Sciatic nerve (tissue), 2 donors: ENCODE measurements around the gene WWC1. TPM values are rescaled to one million over a fixed set of nuclear protein-coding genes. Genes with fewer than 3 reads are reported as not detected.
A peak's percentile ranks its signal among the peaks of the same experiment; 100 is the strongest.
"Not testable (repeated sequence)": the region's sequence is repeated elsewhere in the genome, so short reads cannot be mapped to it uniquely, and the experiment has no call there.

Source experiments
- ATAC-seq: fragments of 200-7000 bp; cut with Tn5 transposase; one replicate; pipeline ENCODE4 v1.9.1; 2020; ENCODE audit warnings: mild to moderate bottlenecking, moderate library complexity
- DNase-seq: peaks from one replicate; pipeline ENCODE4 v3.0.0-alpha.2; 2020; ENCODE audit warnings: low spot score
- intact Hi-C: fragments of 100-400 bp; cut with DNase I; formaldehyde crosslinking; loops from one replicate; pipeline ENCODE4 v1.14.2; 2022
- total RNA-seq: library from RNA; stranded (reverse); fragmentation: NEBNext Ultra II Directional; extraction: Animal tissue kit (Norgen Biotek cat#: 25700); gene quantifications from one replicate; pipeline ENCODE4 v1.2.1, GENCODE V29; 2021
- donor health status: DM: no; HTN: no; CAD: no.
- donor health status: DM: no; HTN: no; CAD: no.

The WWC1 gene
- total RNA-seq, 1 donor from 2014 or later: 2.1 TPM

- DNase-seq (no peak), ATAC-seq (no peak)
- intact Hi-C loops: no loop called here
Measured at GRCh38 chr5:168303393-168304025, 12.1 kb downstream of the WWC1 start.

- DNase-seq: no peak
- ATAC-seq: no peak
- intact Hi-C loops: no loop called here
Measured at GRCh38 chr5:168304349-168304748, 12.9 kb downstream of the WWC1 start.

- intact Hi-C loops: no loop called here
- ATAC-seq (no peak), DNase-seq (no peak)
Measured at GRCh38 chr5:168305281-168305680, 13.8 kb downstream of the WWC1 start.

- DNase-seq: no peak
- no peak for ATAC-seq
- intact Hi-C loops: no loop called here
Measured at GRCh38 chr5:168307022-168307421, 15.6 kb downstream of the WWC1 start.

DNA sequence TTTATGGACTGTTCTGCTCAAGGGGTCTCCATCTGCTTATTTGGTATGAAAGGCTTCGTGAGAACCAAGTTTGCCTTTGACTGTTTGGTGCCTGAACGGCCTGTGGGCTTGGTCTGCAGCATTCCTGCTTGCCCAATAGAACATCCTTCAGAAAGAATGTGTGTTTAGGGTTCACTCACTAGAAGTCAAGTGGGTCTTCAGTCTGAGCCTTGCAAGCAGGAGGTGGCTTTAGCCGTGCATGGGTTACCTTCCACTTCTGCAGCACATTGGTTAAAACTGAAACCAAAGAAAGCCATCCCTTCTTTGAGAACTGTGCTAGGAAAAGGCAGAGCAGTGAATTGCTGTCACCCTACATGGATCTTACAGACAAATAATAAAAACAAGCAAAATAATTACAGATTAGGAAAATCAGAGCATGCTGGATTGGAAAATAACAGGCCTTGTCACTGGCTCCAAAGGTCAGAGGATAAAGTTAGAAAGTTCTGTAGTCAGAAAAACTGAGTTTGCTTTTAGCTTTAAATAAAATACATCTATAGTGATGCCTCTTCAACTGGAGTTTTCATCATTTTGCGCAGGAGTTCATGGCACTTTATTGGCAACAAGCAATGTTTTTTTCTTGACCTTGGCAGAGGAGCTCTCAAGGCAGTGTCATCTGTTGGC, 16.6 kb downstream of the WWC1 start:
- DNase-seq (no peak), ATAC-seq (no peak)
- intact Hi-C loops: no loop called here

GRCh38 chr5:168308976-168309598, 17.6 kb downstream of the WWC1 start:
- intact Hi-C loops: no loop called here
- ATAC-seq (no peak), DNase-seq (no peak)

DNA sequence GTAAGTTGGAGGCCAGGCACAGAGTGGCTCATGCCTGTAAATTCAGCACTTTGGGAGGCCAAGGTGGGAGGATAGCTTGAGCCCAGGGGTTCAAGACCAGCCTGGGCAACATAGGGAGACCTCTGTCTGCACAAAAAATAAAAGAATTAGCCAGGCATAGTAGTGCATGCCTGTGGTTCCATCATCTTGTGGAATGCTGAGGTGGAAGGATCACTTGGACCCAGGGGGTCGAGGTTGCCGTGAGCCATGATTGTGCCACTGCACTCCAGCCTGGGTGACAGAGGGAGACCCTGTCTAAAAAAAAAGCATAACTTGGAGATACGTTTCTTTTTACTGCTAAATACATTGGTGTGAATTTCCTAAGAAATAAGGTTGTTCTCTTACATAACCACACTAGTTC, 19.1 kb downstream of the WWC1 start:
- DNase-seq, ATAC-seq, intact Hi-C loops: not testable (repeated sequence)

GRCh38 chr5:168311061-168311566, 19.7 kb downstream of the WWC1 start:
- ATAC-seq (no peak), DNase-seq (no peak)
- intact Hi-C loops: no loop called here

DNA sequence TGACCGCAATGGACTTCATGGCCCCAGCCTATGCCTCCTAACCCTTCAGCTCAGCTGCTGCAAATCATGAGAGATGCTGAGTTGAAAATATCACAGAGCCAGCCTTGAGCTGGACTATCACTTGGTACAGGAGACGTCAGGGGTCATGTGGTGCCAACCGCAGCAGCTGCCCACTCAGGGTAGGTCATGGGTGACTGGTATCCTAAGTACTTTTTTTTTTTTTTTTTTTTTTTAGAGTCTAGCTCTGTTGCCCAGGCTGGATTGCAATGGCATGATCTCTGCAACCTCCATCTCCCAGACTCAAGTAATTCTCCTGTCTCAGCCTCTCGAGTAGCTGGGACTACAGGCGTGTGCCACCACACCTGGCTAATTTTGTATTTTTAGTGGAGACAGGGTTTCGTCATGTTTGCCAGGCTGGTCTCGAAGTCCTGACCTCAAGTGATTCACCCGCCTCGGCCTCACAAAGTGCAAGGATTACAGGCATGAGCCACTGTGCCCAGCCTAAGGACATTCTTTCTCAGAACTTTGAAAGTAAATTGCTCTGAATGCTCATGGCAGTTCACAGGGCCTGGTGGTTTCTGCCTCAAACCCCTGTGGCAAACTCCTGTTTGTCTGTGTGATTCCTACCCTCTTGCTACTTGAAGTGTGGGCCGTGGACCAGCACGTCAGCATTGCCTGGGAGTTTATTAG, 21.3 kb downstream of the WWC1 start:
- DNase-seq (no peak), ATAC-seq (no peak)
- intact Hi-C loops: no loop called here

DNA sequence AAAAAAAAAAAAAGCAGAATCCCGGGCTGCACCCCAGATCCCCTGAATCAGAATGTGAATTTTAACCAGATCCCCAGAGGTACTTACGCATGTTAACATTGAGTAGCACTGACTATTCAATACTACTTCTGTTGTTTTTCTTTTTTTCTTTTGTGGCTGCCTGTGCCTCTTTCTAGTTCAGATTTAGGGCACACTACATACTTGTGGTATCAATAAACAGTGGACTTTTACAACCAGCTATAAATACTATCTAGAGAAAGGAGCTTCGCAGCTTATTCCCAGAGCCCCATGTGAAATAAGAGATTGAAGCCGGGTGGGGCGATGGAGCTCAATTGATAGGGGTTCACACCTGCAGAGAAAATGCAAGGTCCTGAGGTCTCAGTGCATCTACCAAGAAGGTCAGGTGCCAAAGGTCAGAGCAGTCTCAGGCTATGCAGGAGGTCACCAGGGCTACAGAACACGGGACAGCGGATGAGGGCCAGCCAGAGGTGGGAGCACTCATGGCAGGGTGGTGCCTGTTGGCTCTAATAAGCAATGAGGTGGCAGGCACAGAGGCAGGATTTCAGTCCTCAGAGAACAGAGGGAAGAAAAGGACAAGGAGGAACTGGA, 22.3 kb downstream of the WWC1 start:
- DNase-seq (no peak), ATAC-seq (no peak)
- intact Hi-C loops: no loop called here

- ATAC-seq (peak; percentile 26), DNase-seq (no peak)
- intact Hi-C loops: no loop called here
Measured at GRCh38 chr5:168314735-168315411, 23.4 kb downstream of the WWC1 start.

- ATAC-seq: no peak
- intact Hi-C loops: no loop called here
- DNase-seq: no peak
Measured at GRCh38 chr5:168315416-168316138, 24.1 kb downstream of the WWC1 start.

- intact Hi-C loops: no loop called here
- ATAC-seq (no peak), DNase-seq (no peak)
Measured at GRCh38 chr5:168316139-168316578, 24.7 kb downstream of the WWC1 start.

DNA sequence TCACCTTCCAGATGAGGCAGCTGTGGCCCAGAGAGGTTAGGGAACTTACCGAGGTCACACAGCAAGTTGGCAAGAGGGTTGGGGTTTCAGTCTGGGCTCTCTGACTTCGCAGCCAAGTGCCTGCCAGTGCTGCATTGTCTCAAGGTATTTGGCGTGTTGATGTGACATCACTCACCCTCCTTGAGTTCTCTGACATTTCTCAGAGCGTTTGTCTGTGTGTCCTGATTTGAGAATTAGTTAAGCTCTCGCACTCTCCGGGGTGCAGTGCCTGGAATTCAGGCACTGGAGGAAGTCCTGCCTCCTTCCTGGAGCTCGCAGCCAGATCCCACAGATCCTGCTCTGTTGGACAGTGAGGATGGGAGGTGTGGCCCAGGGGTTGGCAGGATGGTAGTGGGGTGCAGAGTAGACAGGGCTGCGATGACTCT, 25.7 kb downstream of the WWC1 start:
- DNase-seq (no peak), ATAC-seq (no peak)
- intact Hi-C loops: no loop called here

DNA sequence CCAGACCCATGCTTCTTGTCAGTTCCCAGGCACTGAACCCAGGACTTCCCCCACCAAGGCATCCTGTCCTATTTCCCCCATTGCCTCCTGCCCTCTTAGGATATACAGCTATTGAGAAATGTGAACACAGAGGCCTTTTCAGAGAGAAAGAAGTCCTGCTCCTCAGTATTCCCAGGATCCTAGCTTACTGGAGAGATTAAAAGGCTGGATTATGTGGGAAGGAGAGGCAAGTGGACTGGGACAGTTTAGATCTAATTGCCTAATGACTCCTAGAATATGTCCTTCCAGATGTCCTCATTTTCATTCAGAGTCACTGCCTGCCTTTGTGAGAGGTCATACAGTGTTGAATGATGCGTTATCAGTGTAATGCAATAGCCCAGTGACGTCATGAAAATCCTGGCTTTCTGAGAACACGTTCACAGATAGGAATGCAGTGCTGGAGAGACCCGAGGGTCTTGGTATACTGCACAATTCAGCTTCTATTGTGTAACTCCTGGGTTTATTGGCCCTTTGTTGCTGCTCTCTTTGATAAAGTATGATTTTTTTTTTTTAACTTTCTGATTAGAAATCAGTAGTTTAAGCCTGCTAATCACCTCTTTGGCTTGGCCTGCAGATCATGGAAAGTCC, 26.2 kb downstream of the WWC1 start:
- ATAC-seq (no peak), DNase-seq (no peak)
- intact Hi-C loops: no loop called here

DNA sequence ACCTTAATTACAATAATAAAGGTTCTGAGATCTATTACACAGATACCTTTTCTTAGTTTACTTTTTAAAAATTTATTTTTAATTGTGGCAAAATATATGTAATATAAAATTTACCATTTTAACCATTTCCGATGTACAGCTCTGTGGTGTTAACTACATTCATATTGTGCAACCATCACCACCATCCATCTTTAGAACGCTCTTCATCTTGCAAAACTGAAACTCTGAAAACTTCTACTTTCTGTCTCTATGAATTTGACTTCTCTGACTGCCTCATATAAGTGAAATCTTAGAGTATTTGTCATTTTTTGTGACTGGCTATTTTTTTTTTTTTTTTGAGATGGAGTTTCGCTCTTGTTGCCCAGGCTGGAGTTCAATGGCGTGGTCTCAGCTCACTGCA, 26.8 kb downstream of the WWC1 start:
- DNase-seq: no peak
- no peak for ATAC-seq
- intact Hi-C loops: no loop called here

- intact Hi-C loops: no loop called here
- ATAC-seq (no peak), DNase-seq (no peak)
Measured at GRCh38 chr5:168319774-168320173, 28.3 kb downstream of the WWC1 start.

GRCh38 chr5:168320805-168321204, 29.4 kb downstream of the WWC1 start:
- DNase-seq (no peak), ATAC-seq (no peak)
- intact Hi-C loops: no loop called here
